ENCODE results near the gene ARID3A.
"Not testable (repeated sequence)": the region's sequence is repeated elsewhere in the genome, so short reads cannot be mapped to it uniquely, and the experiment has no call there.

The ARID3A gene

GRCh38 chr19:956766-957440 lies 31.1 kb downstream of the ARID3A start:
- DNase-seq (ENCODE audit: low read depth, low spot score): no peak
- no peak overlapping the region for H3K27ac ChIP-seq

DNA sequence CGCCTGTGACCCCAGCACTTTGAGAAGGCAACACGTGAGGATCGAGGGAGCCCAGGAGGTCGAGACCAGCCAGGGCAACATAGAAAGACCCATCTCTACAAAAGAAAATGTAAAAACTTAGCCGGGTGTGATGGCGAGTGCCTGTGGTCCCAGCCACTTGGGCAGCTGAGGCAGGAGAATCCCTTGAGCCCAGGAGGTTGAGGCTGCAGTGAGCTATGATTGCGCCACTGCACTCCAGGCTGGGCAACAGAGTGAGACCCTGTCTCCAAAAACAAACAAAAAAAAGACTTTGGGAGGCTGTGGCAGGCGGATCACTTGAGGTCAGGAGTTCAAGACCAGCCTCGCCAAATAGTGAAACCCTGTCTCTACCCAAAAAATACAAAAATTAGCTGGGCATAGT lies 31.7 kb downstream of the ARID3A start:
- DNase-seq (ENCODE audit: low read depth, low spot score); H3K27ac ChIP-seq: not testable (repeated sequence)

DNA sequence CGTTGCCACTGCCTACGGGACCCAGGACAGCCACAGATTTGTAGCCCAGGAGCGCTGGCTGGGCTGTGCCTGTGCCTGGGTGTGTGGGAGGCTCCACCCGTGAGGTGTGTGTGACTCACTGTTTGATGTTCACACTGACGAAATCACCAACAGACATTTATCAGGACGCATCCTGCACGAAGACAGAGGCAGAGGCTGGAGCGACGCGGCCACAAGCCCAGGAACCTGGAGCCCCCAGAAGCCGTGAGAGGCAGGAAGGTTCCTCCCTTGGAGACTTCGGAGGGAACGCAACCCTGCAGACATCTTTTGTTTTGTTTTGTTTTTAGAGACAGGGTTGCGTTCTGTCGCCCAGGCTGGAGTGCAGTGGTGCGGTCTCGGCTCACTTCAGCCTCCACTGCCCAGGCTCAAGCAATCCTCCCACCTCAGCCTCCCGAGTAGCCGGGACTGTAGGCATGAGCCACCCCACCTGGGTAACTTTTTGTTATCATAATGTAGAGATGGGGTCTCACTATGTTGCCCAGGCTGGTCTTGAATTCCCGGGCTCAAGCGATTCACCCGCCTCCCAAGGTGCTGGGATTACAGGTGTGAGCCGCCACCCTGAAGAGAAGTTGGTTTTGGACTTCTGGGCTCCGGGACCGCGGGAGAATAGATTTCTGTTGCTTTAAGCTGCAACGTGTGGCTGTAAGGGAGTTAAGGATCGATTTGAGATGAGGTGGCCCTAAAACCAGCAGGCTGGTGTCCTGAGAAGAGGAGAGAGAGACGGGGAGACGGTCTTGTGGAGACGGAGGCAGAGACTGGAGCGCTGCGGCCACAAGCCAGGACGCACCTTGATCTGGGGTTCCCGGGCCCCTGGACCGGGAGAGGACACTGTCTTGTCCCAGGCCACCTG lies 33.4 kb downstream of the ARID3A start:
- no peak for DNase-seq (ENCODE audit: low read depth, low spot score)
- H3K27ac ChIP-seq: no peak overlapping the region

GRCh38 chr19:960020-960419 lies 34.2 kb downstream of the ARID3A start:
- DNase-seq (ENCODE audit: low read depth, low spot score): no peak
- no peak overlapping the region for H3K27ac ChIP-seq

DNA sequence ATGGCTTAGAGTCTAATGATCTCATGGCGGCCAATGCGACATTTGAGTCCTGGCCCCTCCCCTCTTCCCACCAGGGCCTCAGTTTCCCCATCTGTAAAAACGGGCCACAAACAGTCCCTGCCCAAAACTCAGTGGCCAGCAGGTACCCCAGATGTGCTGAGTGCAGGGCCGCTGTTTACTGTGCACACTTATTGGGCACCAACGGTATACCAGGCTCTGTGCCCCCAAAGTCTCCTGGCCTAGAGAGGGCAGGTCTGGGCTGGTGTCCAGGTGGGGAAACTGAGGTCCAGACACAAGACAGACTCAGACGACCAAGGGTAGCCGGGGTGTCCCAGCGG lies 34.7 kb downstream of the ARID3A start:
- H3K27ac ChIP-seq: no peak overlapping the region
- no peak for DNase-seq (ENCODE audit: low read depth, low spot score)

DNA sequence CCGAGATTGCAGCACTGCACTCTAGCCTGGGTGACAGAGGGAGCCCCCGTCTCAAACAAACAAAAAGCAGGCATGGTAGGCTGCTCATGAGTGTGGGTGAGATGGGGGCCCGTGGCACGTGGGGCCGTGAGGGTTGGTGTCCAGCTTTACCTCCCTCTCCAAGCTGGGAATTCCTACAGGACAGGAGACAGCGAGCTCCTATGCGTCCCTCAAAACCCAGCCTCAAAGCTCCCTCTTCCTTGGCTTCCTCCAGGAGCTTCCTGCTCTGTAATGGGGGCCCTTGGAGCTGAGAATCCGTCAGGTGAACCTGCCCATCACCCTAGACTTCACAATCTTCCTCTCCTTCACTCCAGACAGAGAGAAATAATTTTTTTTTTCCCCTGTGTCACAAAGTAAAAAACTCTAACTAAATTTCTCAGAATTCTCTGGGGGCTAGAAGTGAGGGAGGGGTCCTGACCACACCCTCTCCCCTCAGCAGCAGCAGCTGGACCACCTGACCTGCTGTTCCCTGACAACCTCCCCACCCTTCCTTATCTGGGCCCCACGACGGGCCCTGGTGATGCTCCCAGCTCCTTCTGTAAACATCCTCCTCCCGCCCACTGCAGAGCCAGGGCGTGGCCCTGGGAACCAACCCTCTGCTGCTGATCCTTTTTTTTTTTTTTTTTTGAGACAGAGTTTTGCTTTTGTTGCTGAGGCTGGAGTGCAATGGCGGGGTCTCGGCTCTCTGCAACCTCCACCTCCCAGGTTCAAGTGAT lies 36.2 kb downstream of the ARID3A start:
- H3K27ac ChIP-seq: no peak overlapping the region
- DNase-seq (ENCODE audit: low read depth, low spot score): no peak

- DNase-seq (ENCODE audit: low read depth, low spot score): no peak
Measured at GRCh38 chr19:962683-963400, 37.0 kb downstream of the ARID3A start.

GRCh38 chr19:963486-963951 lies 37.7 kb downstream of the ARID3A start:
- no peak for DNase-seq (ENCODE audit: low read depth, low spot score)

More at GRCh38 chr19:962683-963400, 37.0 kb downstream of the ARID3A start:
- no peak overlapping the region for H3K27ac ChIP-seq

GRCh38 chr19:964116-964520 lies 38.3 kb downstream of the ARID3A start:
- no peak for DNase-seq (ENCODE audit: low read depth, low spot score)

More at GRCh38 chr19:963486-963951, 37.7 kb downstream of the ARID3A start:
- no peak overlapping the region for H3K27ac ChIP-seq

GRCh38 chr19:964761-965694 lies 39.2 kb downstream of the ARID3A start:
- DNase-seq (ENCODE audit: low read depth, low spot score): no peak
- H3K27ac ChIP-seq: no peak overlapping the region

More at GRCh38 chr19:964116-964520, 38.3 kb downstream of the ARID3A start:
- no peak overlapping the region for H3K27ac ChIP-seq

DNA sequence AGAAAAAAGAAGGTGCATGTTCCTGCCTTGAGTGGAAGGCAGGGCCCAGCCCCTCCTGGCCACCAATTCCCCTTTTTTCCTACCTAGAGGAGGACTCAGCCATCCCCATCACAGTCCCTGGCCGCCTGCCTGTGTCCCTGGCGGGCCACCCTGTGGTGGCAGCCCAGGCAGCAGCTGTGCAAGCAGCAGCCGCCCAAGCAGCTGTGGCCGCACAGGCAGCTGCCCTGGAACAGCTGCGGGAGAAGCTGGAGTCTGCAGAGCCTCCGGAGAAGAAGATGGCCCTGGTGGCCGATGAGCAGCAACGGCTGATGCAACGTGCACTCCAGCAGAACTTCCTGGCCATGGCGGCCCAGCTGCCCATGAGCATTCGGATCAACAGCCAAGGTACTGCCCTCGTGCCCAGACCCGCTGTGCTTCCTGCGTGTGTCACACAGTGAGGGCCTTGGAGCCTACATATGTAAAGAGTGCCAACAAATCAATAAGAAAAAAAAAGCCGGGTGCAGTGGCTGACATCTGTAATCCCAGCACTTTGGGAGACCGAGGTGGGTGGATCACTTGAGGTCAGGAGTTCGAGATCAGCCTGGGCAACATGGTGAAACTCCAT lies 40.8 kb downstream of the ARID3A start:
- no peak for DNase-seq (ENCODE audit: low read depth, low spot score)
- H3K27ac ChIP-seq: no peak overlapping the region

DNA sequence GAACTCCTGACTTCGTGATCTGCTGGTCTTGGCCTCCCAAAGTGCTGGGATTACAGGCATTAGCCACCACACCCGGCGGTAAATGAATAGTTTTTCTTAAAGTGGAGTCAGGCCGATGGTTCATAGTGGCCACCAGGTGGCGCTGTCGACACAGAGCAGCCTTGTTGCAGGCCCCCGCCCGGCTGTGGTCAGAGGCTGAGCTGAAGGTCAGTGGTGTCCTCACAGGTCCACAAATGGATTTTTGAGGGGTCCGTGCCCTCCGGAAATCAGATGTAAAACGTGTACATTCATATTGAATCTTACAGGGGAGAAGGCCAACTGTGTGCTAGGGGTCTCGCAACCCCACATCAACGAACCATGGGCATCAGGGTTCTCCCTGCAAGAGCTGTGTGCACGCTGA lies 44.9 kb downstream of the ARID3A start:
- no peak overlapping the region for H3K27ac ChIP-seq
- no peak for DNase-seq (ENCODE audit: low read depth, low spot score)

DNA sequence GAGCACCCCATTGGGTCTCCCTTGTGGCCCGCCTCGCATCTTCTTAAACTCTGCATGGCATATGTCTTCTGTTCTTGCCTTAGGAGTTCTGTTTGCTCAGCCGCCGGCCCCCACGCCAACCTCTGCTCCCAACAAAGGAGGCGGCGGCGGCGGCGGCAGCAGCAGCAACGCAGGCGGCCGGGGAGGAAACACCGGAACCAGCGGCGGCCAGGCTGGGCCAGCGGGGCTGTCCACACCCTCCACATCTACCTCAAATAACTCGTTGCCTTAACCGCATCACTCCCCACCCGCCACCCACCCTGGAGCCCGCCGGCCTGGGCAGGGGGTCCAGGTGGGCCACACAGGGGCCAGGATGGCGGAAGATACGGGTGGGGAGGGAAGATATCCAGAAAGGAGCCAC lies 46.0 kb downstream of the ARID3A start:
- DNase-seq (ENCODE audit: low read depth, low spot score): no peak
- H3K27ac ChIP-seq: no peak overlapping the region

GRCh38 chr19:972281-972680 lies 46.4 kb downstream of the ARID3A start:
- no peak overlapping the region for H3K27ac ChIP-seq
- DNase-seq (ENCODE audit: low read depth, low spot score): no peak

DNA sequence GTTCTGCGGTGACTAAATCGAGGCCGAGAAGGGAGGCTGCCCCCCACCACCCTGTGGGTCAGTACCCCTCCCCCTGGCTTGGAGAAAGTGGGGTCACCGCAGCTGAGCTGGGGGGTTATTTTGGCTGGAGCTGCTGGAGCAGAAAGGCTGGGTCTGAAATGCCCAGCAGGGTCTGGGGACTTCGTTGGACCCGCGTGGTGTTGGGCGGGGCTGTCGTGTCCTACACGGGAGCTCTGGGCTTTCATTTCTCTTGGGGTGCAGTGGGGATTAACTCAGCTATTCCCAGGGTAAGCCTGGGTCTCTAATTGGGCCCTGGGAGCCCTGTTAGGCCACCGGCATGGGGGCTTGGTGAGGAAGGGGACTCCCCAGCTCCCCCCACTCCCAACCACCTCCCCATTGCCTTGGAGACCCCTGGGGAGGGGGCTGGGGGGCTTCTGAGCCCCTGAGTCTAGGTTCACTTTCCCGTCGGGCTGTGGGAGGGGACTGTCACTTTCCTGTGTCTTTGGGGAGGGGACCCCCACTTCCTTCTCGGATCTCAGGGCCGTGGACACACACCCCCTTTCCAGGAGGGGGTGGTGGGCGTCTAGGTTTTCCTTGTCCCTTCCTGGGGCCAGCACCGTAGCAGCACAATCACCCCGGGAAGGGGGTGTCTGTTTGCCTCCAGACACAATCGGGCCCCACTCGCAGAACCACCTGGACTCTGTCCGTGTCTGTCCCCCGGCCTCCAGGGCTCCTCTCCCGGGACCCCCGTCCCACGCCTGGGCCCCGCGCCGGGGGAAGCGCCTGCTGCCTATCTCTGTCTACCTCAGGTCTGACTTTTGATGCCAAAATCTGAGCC lies 48.1 kb downstream of the ARID3A start:
- DNase-seq (ENCODE audit: low read depth, low spot score): no peak
- no peak overlapping the region for H3K27ac ChIP-seq

DNA sequence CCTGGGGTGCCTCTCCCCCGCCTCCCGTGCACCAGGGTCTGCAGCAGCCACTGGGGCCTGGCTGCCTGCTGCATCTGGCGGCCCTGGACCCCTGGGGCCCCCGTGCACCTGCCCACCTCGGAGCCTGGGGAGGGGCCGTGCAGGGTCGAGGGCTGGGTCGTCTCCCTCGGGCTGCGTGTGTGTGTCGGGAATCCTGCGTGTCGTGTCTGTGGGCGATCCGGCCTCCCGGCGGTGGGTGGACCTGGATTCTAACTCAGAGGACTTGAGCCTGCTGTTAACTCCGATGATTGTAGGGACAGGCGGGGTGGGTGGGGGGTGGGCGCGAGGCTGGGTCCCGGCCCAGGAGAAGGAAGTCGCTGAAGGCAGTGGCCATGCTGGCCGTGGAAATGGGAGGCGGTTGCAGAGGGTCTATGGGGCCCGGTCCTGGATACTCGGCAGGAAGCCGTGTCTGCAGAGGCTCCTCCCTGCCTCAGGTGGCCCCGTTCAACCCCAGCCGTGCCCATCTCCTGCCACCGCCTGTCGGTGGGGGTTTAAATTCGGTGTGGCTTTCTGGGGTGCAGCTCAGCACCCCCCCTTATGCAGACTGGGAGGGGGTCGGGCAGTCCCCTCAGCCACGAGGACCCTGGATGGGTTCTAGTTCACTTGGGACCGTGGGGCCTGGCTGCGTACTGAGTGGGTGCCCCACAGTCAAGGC lies 48.9 kb downstream of the ARID3A start:
- DNase-seq (ENCODE audit: low read depth, low spot score): no peak
- H3K27ac ChIP-seq: no peak overlapping the region

DNA sequence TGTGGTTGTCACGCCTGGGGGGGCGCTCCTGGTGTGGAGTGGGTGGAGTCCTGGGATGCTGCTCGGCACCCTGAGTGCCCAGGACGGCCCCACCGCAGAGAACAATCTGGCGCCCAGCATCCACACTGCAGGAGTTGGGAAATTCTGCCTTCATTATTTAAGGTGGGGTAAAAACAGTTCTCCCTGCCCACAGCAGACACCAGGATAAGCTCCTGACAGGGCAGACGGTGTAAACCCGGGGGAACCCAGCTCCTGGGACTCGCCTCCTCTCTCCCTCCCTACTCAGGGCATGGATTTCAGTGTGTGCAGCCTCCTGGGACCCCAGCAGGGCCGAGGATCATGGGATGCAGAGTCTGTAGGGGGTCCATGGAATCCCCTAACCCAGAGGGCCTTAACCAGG lies 50.6 kb downstream of the ARID3A start:
- no peak overlapping the region for H3K27ac ChIP-seq
- DNase-seq (ENCODE audit: low read depth, low spot score): no peak

Data from epithelial cell of prostate (primary cell).